Pulmonary artery endothelial cell (primary cell): Measurements from ENCODE around the gene NIT2. TPM values are rescaled to one million over a fixed set of nuclear protein-coding genes. Genes with fewer than 3 reads are reported as not detected.

Source experiments
- DNase-seq: peaks from one replicate; pipeline ENCODE4 v3.0.0-alpha.2; 2011; ENCODE audit warnings: low read depth, low spot score
- total RNA-seq: library from RNA; depleted of rRNA; stranded (reverse); fragments of >200 nt; gene quantifications from 2 replicates; pipeline ENCODE4 v1.2.3, GENCODE V29; 2014

NIT2 gene
- total RNA-seq, 1 donor from 2014 or later: 20.4 TPM

GRCh38 chr3:100396967-100397366 is 62.4 kb downstream of the NIT2 start:
- no peak for DNase-seq

- DNase-seq: no peak
Observed at GRCh38 chr3:100399341-100400071, 64.9 kb downstream of the NIT2 start.

- no peak for DNase-seq
Observed at GRCh38 chr3:100400419-100400779, 65.8 kb downstream of the NIT2 start.

- DNase-seq: peak; percentile 91
Observed at GRCh38 chr3:100400780-100401673, 66.5 kb downstream of the NIT2 start, which contains the start of the genes LNP1 and TOMM70. TSS of gene LNP1 (plus strand) at chr3:100401539. CDS start at chr3:100429730, 28,191 bp downstream. TSS of gene TOMM70 (minus strand) at chr3:100401089. CDS start at chr3:100400949, 140 bp downstream.

GRCh38 chr3:100401674-100402041 is 67.1 kb downstream of the NIT2 start:
- peak; percentile 4 for DNase-seq

- no peak for DNase-seq
Observed at GRCh38 chr3:100402256-100402655, 67.7 kb downstream of the NIT2 start.

GRCh38 chr3:100402891-100403290 is 68.3 kb downstream of the NIT2 start:
- DNase-seq: no peak

GRCh38 chr3:100403362-100404249 is 69.0 kb downstream of the NIT2 start:
- DNase-seq: no peak

- DNase-seq: no peak
Observed at GRCh38 chr3:100404250-100404548, 69.6 kb downstream of the NIT2 start.

- no peak for DNase-seq
Observed at GRCh38 chr3:100407164-100407563, 72.6 kb downstream of the NIT2 start.

GRCh38 chr3:100407977-100408532 is 73.5 kb downstream of the NIT2 start:
- no peak for DNase-seq

Other genes with a start within 250 kb of the NIT2 start
- 21.6 and 35.6 TPM in 2 replicates for gene FILIP1L, start 220.3 kb upstream of the NIT2 start, total RNA-seq
- 39.8 and 40.7 TPM in 2 replicates for gene TBC1D23, start 73.8 kb upstream of the NIT2 start, total RNA-seq
- 37.4 and 41.4 TPM in 2 replicates for gene TOMM70, start 66.3 kb downstream of the NIT2 start, total RNA-seq
- gene LNP1, start 66.8 kb downstream of the NIT2 start, total RNA-seq: 0.99 and 1.1 TPM in 2 replicates
- gene TMEM45A, start 157.9 kb downstream of the NIT2 start, total RNA-seq: 4.0 and 4.3 TPM in 2 replicates